Motor neuron (in vitro differentiated cells): ENCODE results near the gene LMAN2. TPM values are rescaled to one million over a fixed set of nuclear protein-coding genes. Genes with fewer than 3 reads are reported as not detected.

Experiments used
- ATAC-seq, 8 experiments: fragments of 200-7000 bp; cut with Tn5 transposase; replicated peaks in 6 of 8; 2 replicates each; pipeline ENCODE4 v1.8.0; 2021; ENCODE audit warnings: mild to moderate bottlenecking in 8 of 8, moderate library complexity in 8 of 8
- H3K27ac ChIP-seq, 2 donors: fragments of 250-450 bp; sonication (Bioruptor Pico); 2 replicates each; pipeline ENCODE4 v1.9.0; 2021; ENCODE audit warnings: antibody characterized with exemption in 2 of 2, mild to moderate bottlenecking in 2 of 2, moderate library complexity in 1 of 2
- H3K4me1 ChIP-seq, 2 donors: fragments of 250-450 bp; sonication (Bioruptor Pico); replicated peaks in 1 of 2; 2 replicates each; pipeline ENCODE4 v1.6.1; 2021; ENCODE audit warnings: antibody characterized with exemption in 2 of 2, mild to moderate bottlenecking in 2 of 2, moderate library complexity in 1 of 2
- H3K4me3 ChIP-seq, 5 donors: fragments of 250-450 bp; sonication (Bioruptor Pico); 2 replicates each; pipeline ENCODE4 v1.9.0; 2021; ENCODE audit warnings: antibody characterized with exemption in 5 of 5, mild to moderate bottlenecking in 5 of 5, moderate library complexity in 4 of 5
- WGBS, 10 experiments: fragments of 450-650 bp; shearing (Covaris generic); methylation state at CpG; one replicate each; pipeline ENCODE4 v1.0.0; 2022; 5-methylcytosine and 5-hydroxymethylcytosine counted together
- in situ Hi-C, 9 experiments: fragments of 400-800 bp; cut with MboI; loops; one replicate each; pipeline ENCODE4 v1.15.0; 2021; ENCODE audit warnings: low sequenced_read_pairs in 9 of 9, low pct_unique_long_range_greater_than_20kb in 2 of 9; ENCODE audit not compliant: unreplicated experiment in 9 of 9
- total RNA-seq, 8 experiments: library from RNA; unstranded; fragments of 300-600 nt; gene quantifications; 2 replicates each; pipeline versions ENCODE4 v1.2.3 to v1.2.4, GENCODE V29; 2022

LMAN2 gene
- total RNA-seq, 8 experiments from 2014 or later, result 48.3 to 219 (median 111) TPM

DNA sequence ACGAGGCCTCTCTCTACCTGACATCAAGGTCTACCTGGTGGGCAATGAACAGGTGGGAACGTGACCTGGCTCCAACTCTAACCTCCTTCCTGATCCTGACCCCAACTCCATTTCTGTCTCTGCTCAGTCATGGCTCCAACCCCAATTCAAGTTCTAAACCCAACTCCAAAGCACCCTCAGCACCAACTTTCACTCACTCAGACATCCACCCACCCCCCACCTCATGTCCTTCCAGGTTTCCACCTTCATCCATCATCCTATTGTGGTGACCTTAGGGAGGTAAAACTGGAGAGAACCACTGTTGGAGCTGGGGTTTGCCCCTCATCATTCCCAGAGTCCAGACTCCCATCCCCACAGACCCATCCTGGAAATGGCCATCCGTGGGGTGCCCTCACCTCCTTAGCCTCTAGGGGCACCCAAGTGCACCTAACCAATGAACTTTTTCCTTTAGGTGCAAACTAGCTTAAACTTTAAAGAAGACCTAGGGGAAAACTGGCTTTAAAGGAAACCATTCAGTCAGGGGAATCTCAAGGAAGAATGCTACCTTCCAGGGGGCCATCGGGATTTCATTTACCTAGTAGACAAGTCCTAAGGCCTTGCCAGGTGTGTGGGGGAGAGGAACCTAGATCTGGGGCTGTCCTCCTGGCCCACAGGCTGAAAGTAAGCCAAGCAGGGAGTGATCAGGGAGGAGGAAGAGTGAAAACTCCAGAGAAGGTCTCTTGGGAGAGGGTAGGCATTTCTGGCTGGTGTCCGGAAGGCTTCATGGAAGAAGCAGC lies 17.6 kb upstream of the LMAN2 start:
- Histone ChIP-seq H3K4me1 (peaks cover 16 to 21% of the 10 kb centered on the region in 2 donors), H3K4me3 (no peak overlapping the region), H3K27ac (no peak overlapping the region)
- in situ Hi-C loops, result no loop called here
- WGBS, 10 experiments, result 20 to 100% (median 70%) methylated on average over 1 to 3 of the region's 5 CpGs; no CpG with 5 or more reads in 4 of the 10 experiments
- ATAC-seq, result no peak

- H3K27ac ChIP-seq, result no peak overlapping the region
- H3K4me3 ChIP-seq, result no peak overlapping the region
- WGBS, 10 experiments, result 80 to 100% (median 93%) methylated on average over 1 to 14 of the region's 29 CpGs; no CpG with 5 or more reads in 4 of the 10 experiments
- no peak for ATAC-seq
- in situ Hi-C loops, result no loop called here
- peaks cover 16 to 21% of the 10 kb centered on the region in 2 donors for H3K4me1 ChIP-seq
Measured at GRCh38 chr5:177367981-177368868, 16.8 kb upstream of the LMAN2 start.

GRCh38 chr5:177367323-177367848 lies 15.9 kb upstream of the LMAN2 start:
- no CpG with 5 or more reads among the region's 46 CpGs for WGBS, 10 experiments
- Histone ChIP-seq H3K4me1 (peaks cover 16 to 25% of the 10 kb centered on the region in 2 donors), H3K4me3 (peak overlapping the region; percentile 16 to 37 (median 23)), H3K27ac (no peak overlapping the region)
- peak in 4 of 8 experiments; percentile 2 to 21 (median 16) for ATAC-seq
- in situ Hi-C loops, result no loop called here

GRCh38 chr5:177366528-177367322 lies 15.3 kb upstream of the LMAN2 start:
- 0 to 25% (median 20%) methylated on average over 2 of the region's 36 CpGs; no CpG with 5 or more reads in 7 of the 10 experiments for WGBS, 10 experiments
- in situ Hi-C loops, result no loop called here
- ATAC-seq, result peak; percentile 73 to 84 (median 78)
- Histone ChIP-seq H3K4me1 (peaks cover 16 to 25% of the 10 kb centered on the region in 2 donors), H3K27ac (peak overlapping the region; percentile 40 to 58), H3K4me3 (peak overlapping the region; percentile 16 to 37 (median 23))

- H3K27ac ChIP-seq, result peak overlapping the region in 1 of 2 donors; percentile 58
- no peak overlapping the region for H3K4me3 ChIP-seq
- in situ Hi-C loops, result no loop called here
- ATAC-seq, result no peak
- peaks cover 12 to 17% of the 10 kb centered on the region in 2 donors for H3K4me1 ChIP-seq
- 40 to 100% (median 80%) methylated on average over 1 of the region's 14 CpGs; no CpG with 5 or more reads in 7 of the 10 experiments for WGBS, 10 experiments
Measured at GRCh38 chr5:177365845-177366527, 14.5 kb upstream of the LMAN2 start.

GRCh38 chr5:177364159-177364962 lies 12.9 kb upstream of the LMAN2 start:
- 40 to 100% (median 92%) methylated on average over 1 to 7 of the region's 11 CpGs; no CpG with 5 or more reads in 3 of the 10 experiments for WGBS, 10 experiments
- no peak for ATAC-seq
- in situ Hi-C loops, result no loop called here

DNA sequence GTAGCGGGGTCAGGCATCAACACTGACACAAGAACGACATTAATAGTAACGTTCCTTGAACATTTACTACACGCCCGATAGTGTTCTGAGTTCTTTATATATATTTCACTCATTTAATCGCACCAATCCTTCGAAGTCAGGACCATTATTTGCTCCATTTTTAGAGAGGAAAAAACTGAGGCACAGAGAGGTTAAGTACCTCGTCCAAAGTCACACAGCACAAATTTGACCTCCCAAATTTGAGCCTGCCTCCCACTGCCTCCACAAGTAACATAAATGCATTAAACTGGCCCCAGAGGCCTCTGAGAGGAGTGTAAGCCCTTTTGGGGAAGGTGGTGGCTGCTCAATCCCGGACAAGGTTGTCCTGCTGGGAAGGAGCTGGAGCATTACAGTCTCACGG lies 12.1 kb upstream of the LMAN2 start:
- no peak overlapping the region for H3K27ac ChIP-seq
- H3K4me3 ChIP-seq, result peak overlapping the region in 1 of 5 donors; percentile 28
- ATAC-seq, result no peak
- WGBS, 10 experiments, result 10 to 60% (median 21%) methylated on average over 1 to 10 of the region's 10 CpGs
- in situ Hi-C loops, result no loop called here
- peaks cover 12 to 17% of the 10 kb centered on the region in 2 donors for H3K4me1 ChIP-seq

More at GRCh38 chr5:177364159-177364962, 12.9 kb upstream of the LMAN2 start:
- no peak overlapping the region for H3K27ac ChIP-seq
- no peak overlapping the region for H3K4me3 ChIP-seq
- H3K4me1 ChIP-seq, result peaks cover 12 to 17% of the 10 kb centered on the region in 2 donors

DNA sequence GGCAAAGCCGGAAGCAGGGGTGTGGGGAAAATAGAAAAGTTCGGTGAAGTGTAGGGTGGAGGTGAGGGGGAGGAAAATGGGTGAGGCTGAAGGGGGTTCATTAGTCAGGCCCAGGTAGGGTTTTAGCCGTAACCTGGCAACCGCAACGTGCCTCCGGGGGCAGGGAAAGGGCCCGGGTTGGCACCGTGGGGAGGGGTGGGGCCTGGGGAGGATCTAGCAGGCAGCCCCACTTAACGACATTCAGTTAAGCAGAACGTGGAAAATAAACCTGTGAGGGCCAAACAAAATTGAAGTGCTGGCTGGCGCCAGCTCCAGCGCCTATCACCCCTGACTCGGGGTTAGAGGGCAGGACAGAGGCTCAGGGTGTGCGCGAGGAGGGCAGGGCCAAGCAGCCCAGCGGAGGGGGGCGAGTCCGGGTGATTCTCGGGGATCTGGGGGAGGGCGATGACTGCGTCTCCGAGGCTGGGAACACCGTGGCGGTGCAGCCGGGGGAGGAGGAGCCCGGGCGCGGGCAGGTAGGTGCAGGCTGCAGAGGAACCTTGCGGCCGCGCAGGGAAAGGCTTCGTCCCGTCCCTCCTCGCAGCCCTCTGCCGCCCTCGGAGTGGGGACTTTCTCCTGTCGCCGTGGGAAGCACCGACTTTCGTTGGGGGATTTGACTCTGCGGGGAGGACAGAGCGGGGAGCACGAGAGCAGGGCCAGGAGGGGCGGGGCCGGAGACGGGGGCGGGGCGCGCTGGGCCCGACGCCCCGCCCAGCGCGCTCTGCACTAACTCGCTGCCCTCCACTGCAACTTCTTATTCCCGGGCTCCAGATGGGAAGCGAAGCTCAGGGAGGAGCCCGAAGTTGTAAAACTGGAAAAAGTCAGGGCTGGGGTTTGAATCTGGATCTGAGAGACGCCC lies 11.4 kb upstream of the LMAN2 start:
- in situ Hi-C loops, result no loop called here
- peak in 7 of 8 experiments; percentile 13 to 60 (median 19) for ATAC-seq
- WGBS, 10 experiments, result 0 to 33% (median 8%) methylated on average over 3 to 13 of the region's 59 CpGs; no CpG with 5 or more reads in 7 of the 10 experiments
- peaks cover 12 to 20% of the 10 kb centered on the region in 2 donors for H3K4me1 ChIP-seq
- H3K4me3 ChIP-seq, result peak overlapping the region in 3 of 5 donors; percentile 9 to 28 (median 18)
- no peak overlapping the region for H3K27ac ChIP-seq

DNA sequence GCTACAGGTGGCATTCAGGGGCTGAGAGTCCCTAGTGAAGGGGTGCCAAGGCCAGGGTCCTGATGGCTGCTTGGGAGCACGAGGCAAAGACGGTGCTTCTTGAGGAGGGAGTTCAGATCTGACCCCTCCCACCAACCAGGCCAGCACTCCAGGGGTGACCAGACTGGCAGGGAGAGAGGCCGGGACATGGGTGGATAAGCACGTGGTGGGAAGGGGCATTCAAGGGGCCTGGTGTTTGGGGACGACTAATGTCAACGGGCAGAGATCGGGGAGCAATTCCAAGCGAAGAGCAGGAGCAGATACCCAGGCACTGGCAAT lies 10.8 kb upstream of the LMAN2 start:
- no peak for ATAC-seq
- 17 to 100% (median 80%) methylated on average over 1 to 3 of the region's 8 CpGs; no CpG with 5 or more reads in 5 of the 10 experiments for WGBS, 10 experiments
- in situ Hi-C loops, result no loop called here
- no peak overlapping the region for H3K27ac ChIP-seq
- H3K4me1 ChIP-seq, result peaks cover 7 to 14% of the 10 kb centered on the region in 2 donors
- H3K4me3 ChIP-seq, result no peak overlapping the region

DNA sequence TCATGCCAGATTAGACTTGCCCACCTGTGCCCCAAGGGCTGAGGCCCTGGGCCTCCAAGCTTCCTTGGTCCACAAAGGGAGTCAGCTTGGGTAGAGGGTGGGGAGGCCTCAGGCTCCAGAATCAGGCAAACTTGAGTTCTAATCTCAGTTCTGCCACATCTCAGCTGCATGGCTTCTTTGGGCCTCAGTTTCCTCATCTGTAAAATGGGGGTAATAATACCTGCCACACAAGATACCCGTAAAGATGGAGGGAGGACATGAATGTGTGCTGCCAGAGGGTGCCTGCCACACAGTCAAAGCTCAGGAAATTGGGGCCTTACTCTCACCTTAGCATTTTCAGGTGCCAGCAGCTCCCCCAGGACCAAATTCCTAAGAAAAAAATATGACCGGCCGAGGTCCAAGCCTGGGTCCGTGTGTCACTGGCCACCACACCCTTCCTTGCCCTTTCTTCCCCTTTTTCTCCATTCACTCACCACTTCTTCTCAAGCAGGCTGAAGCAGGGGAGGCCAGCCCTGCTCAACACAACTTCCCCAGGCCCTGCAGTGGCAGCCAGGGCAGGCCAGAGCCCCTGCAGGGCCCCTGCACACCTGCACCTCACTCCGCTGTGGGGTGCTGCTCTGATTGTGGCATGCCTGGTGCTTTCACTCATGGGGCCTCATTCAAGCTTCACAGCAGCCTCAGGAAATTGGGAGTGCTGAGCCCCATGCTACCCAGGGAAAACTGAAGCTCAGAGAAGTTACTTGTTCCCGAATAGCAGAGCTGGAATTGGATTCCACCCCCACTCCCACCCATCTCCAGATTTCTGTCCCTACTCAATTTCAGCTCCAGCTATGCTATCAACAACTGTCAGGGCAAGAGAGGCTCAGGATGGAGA lies 10.2 kb upstream of the LMAN2 start:
- no peak for ATAC-seq
- H3K4me1 ChIP-seq, result peaks cover 4 to 14% of the 10 kb centered on the region in 2 donors
- in situ Hi-C loops, result no loop called here
- 20 to 100% (median 89%) methylated on average over 1 to 5 of the region's 6 CpGs; no CpG with 5 or more reads in 6 of the 10 experiments for WGBS, 10 experiments
- H3K27ac ChIP-seq, result no peak overlapping the region
- no peak overlapping the region for H3K4me3 ChIP-seq
